Omental fat pad (tissue), 4 donors: ENCODE measurements around the gene SMOC2. TPM values are rescaled to one million over a fixed set of nuclear protein-coding genes. Genes with fewer than 3 reads are reported as not detected.
"Not testable (repeated sequence)": the region's sequence is repeated elsewhere in the genome, so short reads cannot be mapped to it uniquely, and the experiment has no call there.

ENCODE experiments used
- ATAC-seq: fragments of 150-250 bp; one replicate; pipeline ENCODE4 v1.9.1; 2016; ENCODE audit warnings: mild to moderate bottlenecking, moderate library complexity; ENCODE audit not compliant: low FRiP score
- DNase-seq: peaks from one replicate; pipeline ENCODE4 v3.0.0-alpha.2; 2019; ENCODE audit warnings: low spot score
- total RNA-seq, 4 donors: library from RNA; depleted of rRNA; stranded (reverse); fragments of >200 nt; gene quantifications; one replicate each; pipeline ENCODE4 v1.1.0, GENCODE V29; 2016
- TF ChIP-seq, protein P1 (sequence below), 3 donors: fragments of 450-650 bp; IDR thresholded peaks; one replicate each; pipeline ENCODE4 v1.5.1; 2016 to 2017; ENCODE audit warnings: antibody characterized with exemption in 3 of 3, mild to moderate bottlenecking in 3 of 3, moderate library complexity in 2 of 3

Gene SMOC2
- total RNA-seq, 4 donors from 2014 or later = 53.1 to 164 (median 102) TPM

DNA sequence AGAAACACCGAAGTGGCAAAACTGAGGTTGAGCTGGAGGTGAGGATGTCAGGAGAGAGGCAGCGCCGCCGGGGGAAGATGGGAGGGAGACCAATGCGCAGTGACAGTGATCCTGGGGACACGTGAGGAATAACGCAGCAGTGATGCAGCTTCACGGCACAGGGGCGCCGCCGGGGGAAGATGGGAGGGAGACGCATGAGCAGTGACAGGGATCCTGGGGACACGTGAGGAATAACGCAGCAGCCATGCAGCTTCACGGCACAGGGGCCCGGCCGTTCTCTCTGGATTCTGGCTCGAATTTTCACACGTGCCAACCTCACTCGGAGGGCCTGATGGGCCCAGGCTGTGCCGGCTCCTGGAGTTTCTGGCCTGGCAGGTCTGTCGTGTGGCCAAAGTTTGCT is 94.7 kb downstream of the SMOC2 start:
- ATAC-seq (no peak), DNase-seq (no peak)
- TF ChIP-seq, protein P1, sequence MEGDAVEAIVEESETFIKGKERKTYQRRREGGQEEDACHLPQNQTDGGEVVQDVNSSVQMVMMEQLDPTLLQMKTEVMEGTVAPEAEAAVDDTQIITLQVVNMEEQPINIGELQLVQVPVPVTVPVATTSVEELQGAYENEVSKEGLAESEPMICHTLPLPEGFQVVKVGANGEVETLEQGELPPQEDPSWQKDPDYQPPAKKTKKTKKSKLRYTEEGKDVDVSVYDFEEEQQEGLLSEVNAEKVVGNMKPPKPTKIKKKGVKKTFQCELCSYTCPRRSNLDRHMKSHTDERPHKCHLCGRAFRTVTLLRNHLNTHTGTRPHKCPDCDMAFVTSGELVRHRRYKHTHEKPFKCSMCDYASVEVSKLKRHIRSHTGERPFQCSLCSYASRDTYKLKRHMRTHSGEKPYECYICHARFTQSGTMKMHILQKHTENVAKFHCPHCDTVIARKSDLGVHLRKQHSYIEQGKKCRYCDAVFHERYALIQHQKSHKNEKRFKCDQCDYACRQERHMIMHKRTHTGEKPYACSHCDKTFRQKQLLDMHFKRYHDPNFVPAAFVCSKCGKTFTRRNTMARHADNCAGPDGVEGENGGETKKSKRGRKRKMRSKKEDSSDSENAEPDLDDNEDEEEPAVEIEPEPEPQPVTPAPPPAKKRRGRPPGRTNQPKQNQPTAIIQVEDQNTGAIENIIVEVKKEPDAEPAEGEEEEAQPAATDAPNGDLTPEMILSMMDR (IDR thresholded peaks at IDR 0.05) = no peak

DNA sequence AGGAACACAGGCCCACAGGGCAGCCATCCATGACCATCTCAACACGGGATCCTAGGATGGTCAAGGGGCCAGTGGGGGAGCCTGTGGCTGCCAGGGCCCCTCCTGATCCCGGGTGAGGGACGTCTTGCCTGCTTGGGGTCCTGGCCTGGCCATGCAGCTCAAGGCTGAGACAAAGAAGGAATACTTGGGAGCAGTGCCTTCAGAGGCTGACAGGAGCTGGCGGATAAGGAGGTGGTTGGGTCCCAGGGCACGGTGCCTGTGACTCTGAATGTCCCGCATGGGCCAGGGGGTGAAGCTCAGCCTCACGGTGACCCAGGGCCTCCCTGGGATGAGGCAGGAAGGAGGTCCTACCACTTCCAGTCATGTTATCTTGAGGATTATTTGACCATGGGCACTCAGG is 95.2 kb downstream of the SMOC2 start:
- DNase-seq (no peak), ATAC-seq (no peak)
- TF ChIP-seq, protein P1 (IDR thresholded peaks at IDR 0.05) = no peak

DNA sequence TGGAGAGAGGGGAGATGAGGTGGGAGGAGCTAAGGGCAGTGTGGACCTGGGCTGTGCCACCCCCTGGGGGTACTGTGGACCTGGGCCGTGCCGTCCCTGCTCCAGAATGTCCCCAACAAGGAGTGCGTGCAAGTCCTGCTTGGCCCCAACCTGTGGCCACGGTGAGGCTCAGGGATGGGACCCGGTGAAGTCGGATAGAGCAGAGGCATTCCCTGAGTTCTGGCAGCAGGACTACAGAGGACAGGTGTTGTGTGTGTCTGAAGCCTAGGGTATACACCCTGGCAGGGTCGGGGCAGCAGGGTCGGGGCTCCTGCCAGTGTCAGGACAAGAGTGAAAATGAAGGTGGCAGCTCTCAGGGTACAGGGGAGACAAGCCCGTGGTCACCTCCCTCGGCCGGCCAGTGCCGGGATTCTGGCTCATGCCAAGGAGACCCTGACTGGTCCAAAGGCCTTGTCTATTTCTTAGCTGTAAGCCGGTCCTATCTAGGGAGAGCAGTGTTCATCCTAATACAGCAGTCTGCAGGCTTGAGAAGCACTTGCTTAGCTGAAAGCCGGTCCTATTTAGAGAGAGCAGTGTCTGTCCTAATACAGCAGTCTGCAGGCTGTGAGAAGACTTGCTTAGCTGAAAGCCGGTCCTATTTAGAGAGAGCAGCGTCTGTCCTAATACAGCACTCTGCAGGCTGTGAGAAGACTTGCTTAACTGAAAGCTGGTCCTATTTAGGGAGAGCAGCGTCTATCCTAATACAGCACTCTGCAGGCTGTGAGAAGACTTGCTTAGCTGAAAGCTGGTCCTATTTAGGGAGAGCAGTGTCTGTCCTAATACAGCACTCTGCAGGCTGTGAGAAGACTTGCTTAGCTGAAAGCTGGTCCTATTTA is 95.9 kb downstream of the SMOC2 start:
- TF ChIP-seq, protein P1 (IDR thresholded peaks at IDR 0.05) = no peak
- no peak for ATAC-seq
- no peak for DNase-seq

DNA sequence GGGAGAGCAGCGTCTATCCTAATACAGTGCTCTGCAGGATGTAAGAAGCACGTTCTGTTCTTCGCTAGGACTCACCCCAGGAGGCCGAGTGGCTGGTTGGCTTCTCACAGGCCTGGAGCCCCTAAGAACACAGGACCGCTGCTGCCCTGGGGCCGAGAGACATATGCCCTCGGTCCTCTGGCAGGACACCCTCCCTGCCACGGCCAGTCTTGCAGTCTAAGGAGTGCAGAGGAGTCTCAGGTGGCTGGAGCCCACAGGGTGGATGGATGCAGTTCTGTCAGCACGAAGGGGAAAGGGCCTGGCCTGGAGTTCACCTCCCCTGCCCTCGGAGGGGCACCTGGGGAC is 96.5 kb downstream of the SMOC2 start:
- ATAC-seq (no peak), DNase-seq (no peak)
- TF ChIP-seq, protein P1 (IDR thresholded peaks at IDR 0.05) = no peak

DNA sequence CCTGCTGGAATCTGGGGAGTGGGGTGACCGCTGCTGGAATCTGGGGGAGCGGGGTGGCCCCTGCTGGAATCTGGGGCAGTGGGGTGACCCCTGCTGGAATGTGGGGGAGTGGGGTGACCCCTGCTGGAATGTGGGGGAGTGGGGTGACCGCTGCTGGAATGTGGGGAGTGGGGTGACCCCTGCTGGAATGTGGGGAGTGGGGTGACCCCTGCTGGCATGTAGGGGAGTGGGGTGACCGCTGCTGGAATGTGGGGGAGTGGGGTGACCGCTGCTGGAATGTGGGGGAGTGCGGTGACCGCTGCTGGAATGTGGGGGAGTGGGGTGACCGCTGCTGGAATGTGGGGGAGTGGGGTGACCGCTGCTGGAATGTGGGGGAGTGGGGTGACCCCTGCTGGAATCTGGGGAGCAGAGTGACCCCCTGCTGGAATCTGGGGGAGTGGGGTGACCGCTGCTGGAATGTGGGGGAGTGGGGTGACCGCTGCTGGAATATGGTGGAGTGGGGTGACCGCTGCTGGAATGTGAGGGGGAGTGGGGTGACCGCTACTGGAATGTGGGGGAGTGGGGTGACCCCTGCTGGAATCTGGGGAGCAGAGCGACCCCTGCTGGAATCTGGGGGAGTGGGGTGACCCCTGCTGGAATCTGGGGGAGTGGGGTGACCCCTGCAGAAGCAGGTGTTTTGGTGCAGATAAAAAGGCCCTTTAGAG is 97.4 kb downstream of the SMOC2 start:
- not testable (repeated sequence) for ATAC-seq, DNase-seq

DNA sequence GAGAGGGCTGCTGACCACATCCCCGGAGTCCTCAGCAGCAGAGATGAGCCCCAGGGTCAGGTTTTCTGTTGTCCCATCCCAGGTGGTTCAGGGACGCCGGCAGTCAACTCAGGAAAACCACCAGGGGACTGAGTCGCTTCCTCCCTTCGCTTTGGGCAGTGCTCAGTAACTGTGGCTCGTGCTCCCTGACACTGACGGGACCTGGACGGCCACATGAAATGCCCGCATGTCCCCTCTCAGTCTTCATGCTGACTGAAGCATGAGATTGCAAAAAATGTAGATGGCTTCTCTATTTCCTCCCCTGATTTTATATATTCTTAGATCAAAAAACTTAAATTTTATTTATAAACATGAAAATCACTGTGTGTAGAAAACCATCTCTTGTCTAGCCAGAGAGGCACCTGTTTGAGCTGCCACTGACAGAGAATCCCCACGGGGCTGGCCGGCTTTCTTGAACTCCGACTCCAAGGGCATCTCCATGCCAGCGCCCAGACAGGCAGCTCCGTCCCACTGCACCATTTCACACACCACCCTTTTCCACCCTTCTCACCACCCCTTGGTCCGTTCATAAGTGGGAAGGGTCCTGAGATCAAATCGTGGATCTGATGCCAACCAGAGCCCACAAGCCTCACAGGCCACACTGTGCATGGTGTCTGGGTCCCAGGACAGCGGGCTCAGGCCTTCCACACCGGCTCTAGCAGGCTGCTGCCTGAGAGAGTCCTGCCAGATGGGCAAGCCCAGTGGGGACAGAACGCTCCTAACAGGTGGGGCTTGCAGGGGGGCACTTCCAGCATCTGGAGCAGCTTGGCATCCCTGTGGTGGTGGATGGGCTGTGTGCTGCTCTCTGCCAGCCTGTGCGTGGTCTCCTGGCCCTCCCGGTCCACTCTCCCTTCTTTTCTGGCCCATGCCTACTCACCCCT is 98.2 kb downstream of the SMOC2 start:
- no peak for DNase-seq
- TF ChIP-seq, protein P1 (IDR thresholded peaks at IDR 0.05) = no peak
- no peak for ATAC-seq

DNA sequence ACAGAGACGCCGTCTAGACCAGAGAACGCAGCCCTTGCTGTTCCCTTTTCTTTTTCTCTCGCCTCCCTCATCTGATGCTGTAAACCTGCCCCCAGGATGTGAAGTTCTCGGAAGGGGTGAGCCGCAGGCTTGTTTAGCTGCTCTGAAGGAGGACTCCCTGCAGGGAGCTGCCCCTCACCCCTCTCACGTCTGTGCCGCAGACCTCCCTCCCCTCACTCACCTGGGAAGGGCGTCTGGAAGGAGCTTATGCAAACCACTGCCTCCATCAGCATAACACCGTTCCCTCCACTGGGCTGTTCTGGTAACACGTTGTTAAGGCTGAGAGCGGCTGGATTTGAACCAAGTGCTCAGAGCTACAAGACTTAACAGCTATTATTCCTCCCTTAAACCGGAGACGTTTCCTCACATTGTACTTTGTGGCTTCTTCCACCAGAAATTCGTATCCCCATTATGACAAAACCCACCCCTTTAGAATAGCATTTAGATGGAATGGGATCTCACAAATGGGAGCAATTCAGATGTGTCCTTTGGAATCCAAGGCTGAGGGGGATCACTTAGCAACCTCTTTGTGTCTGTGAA is 99.8 kb downstream of the SMOC2 start:
- no peak for ATAC-seq

More for the DNA sequence above, 99.8 kb downstream of the SMOC2 start:
- TF ChIP-seq, protein P1 (IDR thresholded peaks at IDR 0.05) = no peak
- no peak for DNase-seq
